OCI-M2 (cell line): ENCODE data around the gene COL4A6.

Experiments
- DNase-seq: peaks from one replicate; lab custom pipeline; 2025; ENCODE audit not compliant: unreplicated experiment; lab: John Stamatoyannopoulos, UW

Gene COL4A6

DNA sequence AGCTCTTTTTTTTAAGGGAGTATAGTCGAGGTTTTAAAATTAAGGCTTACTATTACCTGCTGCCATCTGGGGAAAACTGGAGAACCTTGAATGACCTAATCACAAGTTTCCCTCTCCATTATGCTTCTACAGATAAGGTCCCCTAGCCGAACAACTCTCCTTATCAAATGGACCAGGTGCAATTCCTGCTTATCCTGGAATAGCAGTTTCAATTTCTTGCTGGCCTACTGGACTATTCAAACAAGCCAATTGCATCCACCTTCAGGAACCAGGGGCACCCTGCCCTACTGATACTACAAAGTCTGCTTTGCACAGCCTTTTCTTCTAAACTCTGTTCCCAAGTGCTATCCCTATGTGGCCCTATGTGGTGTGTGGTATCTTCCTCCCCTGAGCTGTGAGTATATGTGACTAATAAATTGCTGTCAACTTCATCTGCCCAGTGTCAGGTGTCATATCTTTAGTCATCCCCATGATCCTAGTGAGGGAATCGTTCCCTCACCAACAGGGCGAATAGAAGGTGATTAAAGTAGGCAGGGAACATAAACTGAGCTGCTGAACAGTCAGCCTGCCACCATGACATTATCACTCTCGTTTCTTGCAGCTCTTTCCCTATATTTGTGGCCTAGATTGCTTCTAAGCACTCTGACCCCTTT is 218.1 kb downstream of the COL4A6 start:
- DNase-seq: no peak

- no peak for DNase-seq
These were observed 220.3 kb downstream of the COL4A6 start for GRCh38 chrX:108217876-108218275.

GRCh38 chrX:108216919-108217571 is 221.2 kb downstream of the COL4A6 start:
- no peak for DNase-seq

- DNase-seq: no peak
These were observed 221.8 kb downstream of the COL4A6 start for GRCh38 chrX:108216405-108216804.

DNA sequence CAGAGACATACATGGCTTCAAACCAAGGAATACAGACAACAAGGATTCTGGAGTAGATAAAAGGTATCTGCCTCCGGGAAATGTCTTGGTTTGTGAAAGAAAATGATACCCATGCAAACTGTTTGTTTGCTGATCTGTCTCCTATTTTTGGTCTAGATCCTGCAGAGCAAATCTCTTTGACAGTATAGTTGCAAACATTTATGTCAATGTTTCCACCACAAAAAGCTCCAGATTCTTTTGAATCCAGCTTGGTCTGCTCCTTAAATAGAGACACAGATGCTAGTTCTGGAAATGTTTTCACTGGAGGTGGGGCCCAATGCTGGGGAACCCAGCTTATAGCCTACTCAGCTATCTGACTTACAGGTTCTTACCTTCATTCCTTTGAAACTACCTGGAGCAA is 226.9 kb downstream of the COL4A6 start:
- no peak for DNase-seq

- DNase-seq: no peak
These were observed 229.1 kb downstream of the COL4A6 start for GRCh38 chrX:108209006-108209554.

GRCh38 chrX:108203540-108203939 is 234.7 kb downstream of the COL4A6 start:
- DNase-seq: no peak

DNA sequence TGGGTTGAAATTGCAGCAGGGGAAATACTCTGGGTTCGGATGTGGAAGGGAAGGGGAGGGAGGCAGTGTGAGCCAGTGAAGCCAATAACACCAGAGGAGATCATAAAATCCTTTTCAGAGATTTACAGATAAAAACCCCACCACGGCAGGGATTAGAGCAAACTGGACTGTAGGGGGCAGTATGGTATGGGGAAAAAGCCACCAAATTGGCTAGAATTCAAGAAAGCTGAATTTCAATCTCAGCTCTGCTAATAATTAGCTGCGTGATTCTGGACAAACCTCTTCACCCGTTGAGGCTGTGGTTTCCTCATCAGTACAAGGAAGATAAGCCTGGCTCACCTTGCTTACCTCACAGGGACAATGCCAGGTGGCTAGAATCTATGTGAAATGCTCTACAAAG is 238.5 kb downstream of the COL4A6 start:
- no peak for DNase-seq

DNA sequence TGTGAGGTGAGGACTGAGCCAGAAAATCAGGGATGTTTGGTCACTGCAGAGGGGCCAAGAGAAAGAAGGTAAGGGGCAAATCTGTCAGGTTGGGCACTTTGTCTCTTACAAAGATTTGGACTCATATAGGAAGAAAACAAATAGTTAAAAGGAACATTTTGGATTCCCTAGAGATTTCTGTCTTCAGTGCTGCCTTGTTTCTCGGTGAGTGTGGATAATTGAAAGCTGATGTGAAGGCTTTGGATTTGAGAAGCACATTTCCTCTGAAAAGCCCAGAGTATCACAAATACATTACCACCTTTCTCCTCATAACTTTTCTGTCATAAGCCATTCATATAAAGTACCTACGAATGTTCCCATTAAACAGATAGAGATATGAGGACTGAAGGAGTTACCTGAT is 239.2 kb downstream of the COL4A6 start:
- no peak for DNase-seq

DNA sequence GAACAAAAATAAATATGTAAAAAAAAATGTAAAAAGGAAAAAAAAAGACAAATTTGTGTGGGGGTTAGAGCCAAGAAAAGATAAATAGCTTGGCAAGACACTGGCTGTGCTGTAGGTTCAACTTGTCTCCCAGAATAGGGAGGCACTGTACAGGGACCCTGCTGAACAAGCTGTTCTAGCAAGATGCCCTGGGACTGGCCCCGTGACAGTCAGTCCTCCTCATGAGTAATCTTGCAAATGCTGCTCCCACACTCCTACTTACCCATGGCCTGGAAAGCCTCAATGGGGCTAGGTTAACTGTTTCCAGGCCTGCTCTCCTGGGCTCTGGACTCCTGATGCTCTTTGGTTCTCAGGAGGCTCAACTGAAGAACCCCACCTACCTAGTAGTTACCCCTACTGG is 239.8 kb downstream of the COL4A6 start:
- DNase-seq: no peak

GRCh38 chrX:108186811-108187210 is 251.4 kb downstream of the COL4A6 start:
- DNase-seq: no peak

GRCh38 chrX:108178143-108178498 is 260.1 kb downstream of the COL4A6 start:
- DNase-seq: no peak

DNA sequence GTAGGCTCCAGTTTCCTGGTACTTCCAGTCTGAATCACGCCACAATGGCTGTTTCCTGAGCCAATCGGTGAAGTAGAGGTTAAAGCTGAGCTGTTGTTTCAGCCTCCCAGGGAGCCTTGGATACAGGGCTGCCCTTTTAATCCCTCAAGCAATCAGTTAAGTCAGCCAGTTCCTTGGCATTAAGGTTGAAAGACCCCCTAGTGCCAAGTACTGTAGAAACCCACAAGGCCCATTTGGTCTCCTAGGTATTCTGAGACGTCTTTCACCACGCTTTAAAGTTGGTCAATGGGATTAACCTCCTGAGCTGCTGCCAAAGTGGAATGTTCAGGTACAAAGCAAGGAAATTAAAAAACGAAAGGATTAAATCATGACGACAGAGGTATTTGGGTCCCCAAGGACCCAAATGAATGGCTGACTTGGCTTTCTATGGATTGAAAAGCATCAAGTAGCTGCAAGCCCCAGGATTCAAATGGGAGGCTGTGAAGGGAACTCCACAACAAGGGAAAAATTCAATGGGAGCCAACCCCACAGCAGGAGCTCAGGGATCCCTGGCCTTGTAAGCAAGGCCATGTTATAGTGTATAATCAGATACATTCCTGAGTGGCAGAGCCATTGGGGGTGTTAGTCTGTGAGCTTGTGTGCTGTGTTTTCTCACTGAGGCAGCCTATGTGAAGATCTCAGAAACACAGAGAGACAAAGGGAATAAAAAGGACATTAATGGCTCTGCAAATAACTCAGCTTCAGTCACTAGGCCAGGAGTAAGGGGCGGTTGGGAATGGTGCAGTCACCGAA is 260.7 kb downstream of the COL4A6 start:
- DNase-seq: no peak

- no peak for DNase-seq
These were observed 264.3 kb downstream of the COL4A6 start for GRCh38 chrX:108173874-108174273.

- DNase-seq: no peak
These were observed 266.6 kb downstream of the COL4A6 start for GRCh38 chrX:108171671-108172070.

DNA sequence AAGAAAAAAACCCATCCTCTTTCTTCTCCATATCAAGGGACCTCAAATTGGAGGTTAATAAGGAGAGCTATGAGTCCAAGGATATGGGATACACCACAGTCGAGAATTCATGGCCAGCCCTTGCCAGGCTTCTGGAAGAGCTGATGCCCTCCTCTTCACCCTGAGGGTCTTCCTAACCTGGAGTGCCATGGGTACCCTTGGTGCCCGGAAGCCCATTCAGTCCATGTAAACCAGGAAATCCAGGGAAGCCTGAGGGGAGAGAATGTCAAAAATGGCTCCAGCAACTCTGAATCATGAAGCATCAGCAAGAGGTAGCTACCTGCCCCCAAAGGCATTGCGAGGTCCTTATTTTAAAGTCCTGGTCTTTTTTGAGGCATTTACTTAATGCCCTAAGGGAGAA is 268.5 kb downstream of the COL4A6 start:
- no peak for DNase-seq

DNA sequence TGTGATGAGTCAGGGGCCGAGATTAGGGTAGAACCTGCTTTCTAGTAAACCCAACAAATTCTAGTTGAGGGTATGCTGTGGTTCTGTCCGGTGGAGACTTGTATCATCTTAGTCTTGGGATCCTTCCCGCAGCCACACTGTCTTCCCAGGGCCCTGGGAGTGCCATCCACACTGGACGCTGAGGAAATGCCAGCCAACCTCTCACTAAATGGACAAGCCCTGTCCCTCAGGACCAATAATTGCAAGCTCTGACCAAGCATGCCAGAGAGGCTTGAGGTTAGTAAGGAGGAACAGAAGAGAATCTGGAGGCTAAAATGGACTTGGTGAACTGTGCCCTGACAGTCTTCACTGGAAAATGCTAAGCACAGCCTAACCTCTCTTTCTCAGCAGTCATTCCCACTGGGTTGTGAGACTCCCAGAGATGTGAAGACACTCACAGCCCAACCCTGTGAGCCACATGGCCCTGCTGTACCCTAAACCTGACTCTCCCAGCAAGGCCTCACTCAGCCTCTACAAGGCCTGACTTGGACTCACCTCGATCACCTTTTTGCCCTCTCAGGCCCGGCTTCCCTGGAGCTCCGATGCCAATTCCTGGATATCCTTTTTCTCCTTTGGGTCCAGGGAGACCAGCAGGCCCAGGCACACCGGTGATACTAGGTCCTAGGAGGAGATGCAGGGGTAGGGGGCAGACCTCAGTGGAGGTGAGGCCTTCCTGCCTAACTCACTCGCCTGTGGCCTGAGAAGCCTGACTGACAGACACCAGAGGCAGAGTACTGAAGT is 269.1 kb downstream of the COL4A6 start:
- no peak for DNase-seq

- DNase-seq: no peak
These were observed 270.9 kb downstream of the COL4A6 start for GRCh38 chrX:108167211-108167872.

GRCh38 chrX:108165383-108166111 is 272.7 kb downstream of the COL4A6 start:
- DNase-seq: no peak
